Iris pigment epithelial cell (primary cell): ENCODE measurements around the gene CWC25.
"Not testable (repeated sequence)": the region's sequence is repeated elsewhere in the genome, so short reads cannot be mapped to it uniquely, and the experiment has no call there.

Experiments used
- DNase-seq: peaks from one replicate; pipeline ENCODE4 v3.0.0-alpha.2; 2011; ENCODE audit warnings: low read depth

CWC25 gene

GRCh38 chr17:38852771-38853291, 27.7 kb upstream of the CWC25 start:
- DNase-seq, result no peak

GRCh38 chr17:38851434-38851833, 26.3 kb upstream of the CWC25 start:
- DNase-seq, result peak; percentile 52

- DNase-seq, result no peak
These were observed 25.3 kb upstream of the CWC25 start for GRCh38 chr17:38850374-38850773.

DNA sequence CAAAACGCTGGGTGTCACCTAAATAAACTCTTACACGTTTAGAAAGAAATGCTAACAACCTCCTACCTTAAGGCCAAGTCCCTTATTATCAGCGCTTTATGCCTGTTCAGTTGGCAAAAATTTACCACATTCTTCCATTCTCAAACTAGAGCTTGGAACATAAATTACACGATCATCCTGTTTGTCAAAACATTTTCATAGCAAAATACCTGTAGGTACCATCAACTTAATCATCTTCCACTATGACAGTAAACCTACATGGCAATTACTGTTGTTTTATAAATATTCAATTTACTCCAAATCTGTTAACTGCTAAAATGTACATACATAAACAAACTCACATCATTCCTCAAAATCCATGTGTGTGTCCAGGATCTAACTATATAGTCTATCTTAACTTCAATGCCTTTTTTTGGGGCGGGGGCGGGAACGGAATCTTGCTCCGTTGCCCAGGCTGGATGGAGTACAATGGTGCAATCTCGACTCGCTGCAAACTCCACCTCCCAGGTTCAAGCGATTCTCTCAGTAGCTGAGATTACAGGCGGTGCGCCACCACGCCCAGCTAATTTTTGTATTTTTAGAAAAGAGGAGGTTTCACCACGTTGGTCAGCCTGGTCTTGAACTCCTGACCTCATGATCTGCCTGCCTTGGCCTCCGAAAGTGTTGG, 24.0 kb upstream of the CWC25 start:
- DNase-seq, result no peak

- DNase-seq, result no peak
These were observed 23.4 kb upstream of the CWC25 start for GRCh38 chr17:38848557-38848891.

DNA sequence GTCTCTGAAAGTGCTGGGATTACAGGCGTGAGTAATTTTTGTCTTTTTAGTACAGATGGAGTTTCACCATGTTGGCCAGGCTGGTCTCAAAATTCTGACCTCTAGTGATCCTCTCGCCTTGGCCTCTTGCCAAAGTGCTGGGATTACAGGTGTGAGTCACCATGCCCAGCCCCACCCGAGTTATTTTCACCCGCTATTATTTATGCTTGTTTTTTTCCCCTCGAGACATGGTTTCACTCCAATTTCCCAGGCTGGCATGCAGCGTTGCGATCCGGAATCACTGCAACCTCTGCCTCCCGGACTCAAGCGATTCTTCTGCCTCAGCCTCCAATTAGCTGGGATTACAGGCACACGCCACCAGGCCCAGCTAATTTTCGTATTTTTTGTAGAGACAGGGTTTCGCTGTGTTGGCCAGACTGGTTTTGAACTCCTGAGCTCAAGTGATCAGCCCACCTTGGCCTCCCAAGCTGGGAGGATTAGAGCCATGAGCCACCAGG, 19.2 kb upstream of the CWC25 start:
- peak; percentile 34 for DNase-seq

- no peak for DNase-seq
These were observed 684 bp upstream of the CWC25 start for GRCh38 chr17:38825762-38826247.

DNA sequence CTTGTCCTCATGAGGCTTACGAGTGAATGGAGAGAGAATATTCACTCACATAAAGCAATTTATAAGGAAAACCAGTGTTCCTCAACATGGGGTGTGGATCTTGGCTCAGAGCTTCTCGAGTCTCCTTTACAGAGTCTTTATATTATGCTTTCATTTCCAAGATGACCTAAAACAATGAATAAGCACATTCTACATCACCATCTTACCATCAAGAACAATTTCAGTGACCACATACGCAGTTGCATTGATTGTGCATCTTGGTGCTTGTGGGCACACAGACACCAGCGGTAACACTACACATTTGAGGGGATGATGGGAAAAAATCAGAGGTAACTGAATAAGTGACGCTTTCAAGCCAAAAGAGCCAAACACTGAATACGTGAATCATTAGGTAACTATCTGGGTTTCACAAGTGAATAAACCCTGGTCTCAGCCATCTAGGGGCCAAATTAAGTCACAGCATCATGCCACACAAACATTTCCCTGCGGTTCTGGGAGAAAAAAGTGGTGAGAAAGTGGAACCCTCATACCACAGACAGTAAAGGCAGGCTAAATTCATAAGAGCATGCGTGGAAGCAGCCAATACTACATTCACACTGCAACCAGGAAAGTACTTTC, 9.4 kb downstream of the CWC25 start:
- peak; percentile 89 for DNase-seq

GRCh38 chr17:38809828-38810227, 15.3 kb downstream of the CWC25 start:
- DNase-seq, result no peak

GRCh38 chr17:38800237-38800760, 24.8 kb downstream of the CWC25 start:
- no peak for DNase-seq

DNA sequence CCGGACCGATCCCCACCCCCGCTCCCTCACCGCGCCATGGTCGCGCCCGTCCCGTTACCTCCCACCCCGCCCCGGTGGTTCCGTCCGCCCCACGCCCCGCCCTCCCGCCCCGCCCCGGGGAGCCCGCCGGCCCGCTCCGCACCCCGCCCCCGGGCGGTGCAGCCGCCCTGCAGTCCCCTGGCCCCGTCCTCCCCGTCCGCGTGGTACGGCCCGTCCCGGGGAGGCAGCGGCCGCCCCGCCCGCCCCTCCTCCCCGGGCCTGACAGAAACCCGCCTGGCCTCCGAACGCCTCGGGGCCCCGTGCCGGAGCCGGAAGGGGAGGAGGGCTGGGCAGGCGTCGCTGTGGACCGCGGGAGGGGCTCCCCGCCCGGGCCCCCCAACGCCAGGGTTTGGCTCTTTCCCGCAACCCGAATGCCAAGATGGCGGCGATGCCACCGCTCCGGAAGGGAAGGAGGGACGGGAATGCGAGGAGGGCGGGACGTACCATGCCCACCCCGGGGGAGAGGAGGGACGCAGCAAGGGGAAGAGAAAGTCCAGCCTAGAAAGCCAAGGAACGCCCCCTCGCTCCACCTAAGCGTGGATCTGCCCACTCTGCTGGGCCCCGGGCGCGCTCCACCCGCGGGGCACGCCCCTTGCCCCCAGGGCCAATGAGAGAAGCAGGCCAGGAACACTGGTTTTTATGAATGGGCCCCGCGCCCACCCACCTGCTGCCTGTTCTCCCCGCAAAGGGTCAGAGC, 25.5 kb downstream of the CWC25 start, which contains the start of gene PIP4K2B:
Gene PIP4K2B, minus strand, starts transcription at position 56 of the 736 bp plus-strand sequence. CDS start 132 bp downstream, outside the sequence.
- peak; percentile 99 for DNase-seq

- DNase-seq, result peak; percentile 57
These were observed 26.3 kb downstream of the CWC25 start for GRCh38 chr17:38798614-38799500.

- DNase-seq, result peak; percentile 16
These were observed 27.3 kb downstream of the CWC25 start for GRCh38 chr17:38797828-38798227.

- DNase-seq, result peak; percentile 72
These were observed 28.0 kb downstream of the CWC25 start for GRCh38 chr17:38797158-38797490.

- no peak for DNase-seq
These were observed 28.5 kb downstream of the CWC25 start for GRCh38 chr17:38796451-38797157.

DNA sequence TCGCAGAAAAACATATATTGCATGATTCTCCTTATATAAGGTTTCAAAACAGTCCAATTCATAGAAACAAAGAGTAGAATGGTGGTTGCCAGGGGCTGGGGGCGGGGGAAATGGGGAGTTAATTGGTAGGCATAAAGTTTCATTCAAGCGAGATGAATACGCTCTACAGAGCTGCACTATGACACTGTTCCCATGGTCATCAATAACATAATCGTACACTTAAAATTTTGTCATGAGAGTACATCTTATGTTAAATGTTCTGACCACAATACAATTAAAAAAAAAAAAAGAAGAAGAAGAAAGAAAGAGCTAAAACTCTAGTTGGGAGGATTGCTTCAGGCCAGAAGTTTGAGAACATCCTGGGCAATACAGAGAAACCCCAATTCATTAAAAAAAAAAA, 30.9 kb downstream of the CWC25 start:
- DNase-seq, result no peak

GRCh38 chr17:38791162-38791561, 34.0 kb downstream of the CWC25 start:
- DNase-seq, result no peak

GRCh38 chr17:38790148-38790707, 34.9 kb downstream of the CWC25 start:
- DNase-seq, result not testable (repeated sequence)

DNA sequence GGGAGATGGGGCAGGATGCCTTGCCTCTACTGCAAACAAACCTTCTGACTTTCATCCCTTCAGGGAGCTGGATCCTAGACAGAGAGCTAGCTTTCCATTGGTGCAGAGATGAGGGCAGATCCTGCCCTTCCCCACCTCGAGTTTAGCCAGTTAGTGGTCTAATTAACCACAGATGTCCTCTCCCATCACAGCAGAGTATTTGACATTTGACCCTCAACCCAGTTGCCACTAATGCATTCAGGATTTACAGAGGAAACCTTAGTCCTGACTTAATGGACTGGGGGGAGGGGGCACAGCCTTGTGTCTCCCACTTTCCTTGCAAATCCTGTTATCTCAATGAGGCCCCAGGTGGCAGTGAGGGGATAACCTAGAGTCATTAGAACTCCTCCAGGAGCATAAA, 35.9 kb downstream of the CWC25 start:
- no peak for DNase-seq

- DNase-seq, result not testable (repeated sequence)
These were observed 37.1 kb downstream of the CWC25 start for GRCh38 chr17:38787999-38788398.
